ENCODE results near the gene SORCS2.

The SORCS2 gene

GRCh38 chr4:7291372-7292114 lies 99.2 kb downstream of the SORCS2 start:
- H3K4me2 ChIP-seq (ENCODE audit: low read length): no peak overlapping the region
- no peaks in the 10 kb centered on the region for H3K9me3 ChIP-seq (ENCODE audit: insufficient read depth, low read length)
- H3K27me3 ChIP-seq (ENCODE audit: low read depth, low read length): peaks cover 7% of the 10 kb centered on the region; the same call in 1 of the 2 replicates
- no peak for TF ChIP-seq CTCF (IDR thresholded peaks at IDR 0.05; ENCODE audit: low read depth, low read length)
- TF ChIP-seq EZH2phosphoT487 (IDR thresholded peaks at IDR 0.05; ENCODE audit: low read depth): no peak
- H3K4me3 ChIP-seq (ENCODE audit: low read length): no peak overlapping the region
- no peak overlapping the region for H2AFZ ChIP-seq (ENCODE audit: low read depth, low read length)
- H3K36me3 ChIP-seq (replicated peaks; ENCODE audit: low read depth, low read length): no peaks in the 10 kb centered on the region
- no peaks in the 10 kb centered on the region for H3K79me2 ChIP-seq (ENCODE audit: low read length)
- H3K9ac ChIP-seq (ENCODE audit: low read length): no peak overlapping the region
- H3K27ac ChIP-seq (ENCODE audit: low read length): no peak overlapping the region
- H3K4me1 ChIP-seq (ENCODE audit: low read length): no peaks in the 10 kb centered on the region
- H4K20me1 ChIP-seq (ENCODE audit: insufficient read depth, low read length): no peaks in the 10 kb centered on the region

- H3K4me2 ChIP-seq (ENCODE audit: low read length): no peak overlapping the region
- H3K4me3 ChIP-seq (ENCODE audit: low read length): no peak overlapping the region
- H2AFZ ChIP-seq (ENCODE audit: low read depth, low read length): no peak overlapping the region
- no peaks in the 10 kb centered on the region for H4K20me1 ChIP-seq (ENCODE audit: insufficient read depth, low read length)
- no peaks in the 10 kb centered on the region for H3K79me2 ChIP-seq (ENCODE audit: low read length)
- H3K9me3 ChIP-seq (ENCODE audit: insufficient read depth, low read length): no peaks in the 10 kb centered on the region
- TF ChIP-seq CTCF (IDR thresholded peaks at IDR 0.05; ENCODE audit: low read depth, low read length) (no peak), EZH2phosphoT487 (IDR thresholded peaks at IDR 0.05; ENCODE audit: low read depth) (no peak)
- no peaks in the 10 kb centered on the region for H3K36me3 ChIP-seq (replicated peaks; ENCODE audit: low read depth, low read length)
- no peak overlapping the region for H3K9ac ChIP-seq (ENCODE audit: low read length)
- no peaks in the 10 kb centered on the region for H3K4me1 ChIP-seq (ENCODE audit: low read length)
- H3K27me3 ChIP-seq (ENCODE audit: low read depth, low read length): no peaks in the 10 kb centered on the region
- no peak overlapping the region for H3K27ac ChIP-seq (ENCODE audit: low read length)
These were observed 101.4 kb downstream of the SORCS2 start for GRCh38 chr4:7293703-7294102.

- Histone ChIP-seq H3K36me3 (replicated peaks; ENCODE audit: low read depth, low read length) (no peaks in the 10 kb centered on the region), H3K9ac (ENCODE audit: low read length) (no peak overlapping the region), H3K9me3 (ENCODE audit: insufficient read depth, low read length) (no peaks in the 10 kb centered on the region), H3K27me3 (ENCODE audit: low read depth, low read length) (no peaks in the 10 kb centered on the region), H3K4me3 (ENCODE audit: low read length) (no peak overlapping the region), H4K20me1 (ENCODE audit: insufficient read depth, low read length) (no peaks in the 10 kb centered on the region), H2AFZ (ENCODE audit: low read depth, low read length) (no peak overlapping the region), H3K4me2 (ENCODE audit: low read length) (no peak overlapping the region), H3K27ac (ENCODE audit: low read length) (no peak overlapping the region), H3K79me2 (ENCODE audit: low read length) (no peaks in the 10 kb centered on the region), H3K4me1 (ENCODE audit: low read length) (no peaks in the 10 kb centered on the region)
- TF ChIP-seq EZH2phosphoT487 (IDR thresholded peaks at IDR 0.05; ENCODE audit: low read depth) (no peak), CTCF (IDR thresholded peaks at IDR 0.05; ENCODE audit: low read depth, low read length) (no peak)
These were observed 101.9 kb downstream of the SORCS2 start for GRCh38 chr4:7294176-7294756.

- H2AFZ ChIP-seq (ENCODE audit: low read depth, low read length): no peak overlapping the region
- no peak overlapping the region for H3K4me2 ChIP-seq (ENCODE audit: low read length)
- no peaks in the 10 kb centered on the region for H3K27me3 ChIP-seq (ENCODE audit: low read depth, low read length)
- no peaks in the 10 kb centered on the region for H3K9me3 ChIP-seq (ENCODE audit: insufficient read depth, low read length)
- no peaks in the 10 kb centered on the region for H3K4me1 ChIP-seq (ENCODE audit: low read length)
- TF ChIP-seq EZH2phosphoT487 (IDR thresholded peaks at IDR 0.05; ENCODE audit: low read depth) (no peak), CTCF (IDR thresholded peaks at IDR 0.05; ENCODE audit: low read depth, low read length) (no peak)
- no peaks in the 10 kb centered on the region for H3K79me2 ChIP-seq (ENCODE audit: low read length)
- H4K20me1 ChIP-seq (ENCODE audit: insufficient read depth, low read length): no peaks in the 10 kb centered on the region
- H3K4me3 ChIP-seq (ENCODE audit: low read length): no peak overlapping the region
- H3K9ac ChIP-seq (ENCODE audit: low read length): no peak overlapping the region
- H3K27ac ChIP-seq (ENCODE audit: low read length): no peak overlapping the region
- H3K36me3 ChIP-seq (replicated peaks; ENCODE audit: low read depth, low read length): no peaks in the 10 kb centered on the region
These were observed 103.0 kb downstream of the SORCS2 start for GRCh38 chr4:7295197-7295910.
